Occipital lobe (tissue), 2 donors: Measurements from ENCODE around the gene ABI3. TPM values are rescaled to one million over a fixed set of nuclear protein-coding genes. Genes with fewer than 3 reads are reported as not detected.
"Not testable (repeated sequence)": the region's sequence is repeated elsewhere in the genome, so short reads cannot be mapped to it uniquely, and the experiment has no call there.

Source experiments
- DNase-seq: peaks from one replicate; lab custom pipeline; 2025; lab: John Stamatoyannopoulos, UW
- total RNA-seq: library from RNA; depleted of rRNA; stranded (reverse); fragments of >200 nt; gene quantifications from one replicate; pipeline ENCODE4 v1.2.3, GENCODE V29; 2014

The ABI3 gene
- total RNA-seq, 1 donor from 2014 or later, result 0.62 TPM

GRCh38 chr17:49249890-49250522, 39.5 kb downstream of the ABI3 start:
- DNase-seq, result no peak

GRCh38 chr17:49252148-49252695, 41.7 kb downstream of the ABI3 start:
- no peak for DNase-seq

- no peak for DNase-seq
Observed at GRCh38 chr17:49254066-49254465, 43.6 kb downstream of the ABI3 start.

- no peak for DNase-seq
Observed at GRCh38 chr17:49255125-49255524, 44.6 kb downstream of the ABI3 start.

- no peak for DNase-seq
Observed at GRCh38 chr17:49258394-49258793, 47.9 kb downstream of the ABI3 start.

GRCh38 chr17:49259663-49260010, 49.1 kb downstream of the ABI3 start:
- DNase-seq, result no peak

GRCh38 chr17:49260011-49260816, 49.7 kb downstream of the ABI3 start:
- no peak for DNase-seq

GRCh38 chr17:49260817-49261291, 50.3 kb downstream of the ABI3 start:
- no peak for DNase-seq

GRCh38 chr17:49261540-49261939, 51.0 kb downstream of the ABI3 start:
- not testable (repeated sequence) for DNase-seq

- no peak for DNase-seq
Observed at GRCh38 chr17:49266233-49266632, 55.7 kb downstream of the ABI3 start.

- no peak for DNase-seq
Observed at GRCh38 chr17:49267912-49268311, 57.4 kb downstream of the ABI3 start.

- DNase-seq, result no peak
Observed at GRCh38 chr17:49269356-49269755, 58.8 kb downstream of the ABI3 start.

Other genes starting within 250 kb of the ABI3 start
- not detected for gene GIP, start 242.1 kb upstream of the ABI3 start, total RNA-seq
- gene IGF2BP1, start 213.3 kb upstream of the ABI3 start, total RNA-seq, result 1.9 TPM
- gene B4GALNT2, start 77.9 kb upstream of the ABI3 start, total RNA-seq, result not detected
- gene GNGT2, start 133 bp upstream of the ABI3 start, total RNA-seq, result 0.31 TPM
- 1.6 TPM for gene PHOSPHO1, start 20.1 kb downstream of the ABI3 start, total RNA-seq
- 35.4 TPM for gene ZNF652, start 151.5 kb downstream of the ABI3 start, total RNA-seq
- gene PHB1, start 204.2 kb downstream of the ABI3 start, total RNA-seq, result 42.0 TPM